ENCODE results near the gene CCDC200. TPM values are rescaled to one million over a fixed set of nuclear protein-coding genes. Genes with fewer than 3 reads are reported as not detected.
"Not testable (repeated sequence)": the region's sequence is repeated elsewhere in the genome, so short reads cannot be mapped to it uniquely, and the experiment has no call there.

The CCDC200 gene
- 1 to 10 TPM; 6.2 to 9.3 (median 7.2) TPM for polyA plus RNA-seq (ENCODE audit: insufficient read length in 4 of 4)

- DNase-seq (ENCODE audit: low read depth in 4 of 4, low spot score in 3 of 4) = not testable (repeated sequence)
Measured at GRCh38 chr17:43228020-43228782, at the start of gene CCDC200. TSS of gene CCDC200 (minus strand) at chr17:43228623. CDS start at chr17:43228554, 69 bp downstream.

GRCh38 chr17:43272914-43273313, 44.5 kb upstream of the CCDC200 start:
- DNase-seq (ENCODE audit: low read depth in 4 of 4, low spot score in 3 of 4) = not testable (repeated sequence)

DNA sequence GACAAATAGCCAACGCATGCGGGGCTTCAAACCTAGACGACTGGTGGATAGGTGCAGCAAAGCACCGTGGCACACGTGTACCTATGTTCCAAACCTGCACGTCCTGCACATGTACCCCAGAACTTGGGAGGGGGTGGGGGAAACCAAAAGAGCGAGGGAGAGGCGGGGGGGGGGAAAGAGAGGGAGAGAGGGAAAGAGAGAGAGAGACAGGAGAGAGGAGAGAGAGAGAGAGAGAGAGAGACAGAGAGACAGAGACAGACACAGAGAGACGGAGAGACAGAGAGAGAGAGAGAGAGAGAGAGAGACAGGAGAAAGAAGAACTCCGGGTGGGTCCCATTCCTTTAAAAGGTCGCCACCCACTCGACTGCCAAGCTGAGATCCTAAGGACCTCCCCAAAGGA, 44.1 kb upstream of the CCDC200 start:
- not testable (repeated sequence) for DNase-seq (ENCODE audit: low read depth in 4 of 4, low spot score in 3 of 4)

DNA sequence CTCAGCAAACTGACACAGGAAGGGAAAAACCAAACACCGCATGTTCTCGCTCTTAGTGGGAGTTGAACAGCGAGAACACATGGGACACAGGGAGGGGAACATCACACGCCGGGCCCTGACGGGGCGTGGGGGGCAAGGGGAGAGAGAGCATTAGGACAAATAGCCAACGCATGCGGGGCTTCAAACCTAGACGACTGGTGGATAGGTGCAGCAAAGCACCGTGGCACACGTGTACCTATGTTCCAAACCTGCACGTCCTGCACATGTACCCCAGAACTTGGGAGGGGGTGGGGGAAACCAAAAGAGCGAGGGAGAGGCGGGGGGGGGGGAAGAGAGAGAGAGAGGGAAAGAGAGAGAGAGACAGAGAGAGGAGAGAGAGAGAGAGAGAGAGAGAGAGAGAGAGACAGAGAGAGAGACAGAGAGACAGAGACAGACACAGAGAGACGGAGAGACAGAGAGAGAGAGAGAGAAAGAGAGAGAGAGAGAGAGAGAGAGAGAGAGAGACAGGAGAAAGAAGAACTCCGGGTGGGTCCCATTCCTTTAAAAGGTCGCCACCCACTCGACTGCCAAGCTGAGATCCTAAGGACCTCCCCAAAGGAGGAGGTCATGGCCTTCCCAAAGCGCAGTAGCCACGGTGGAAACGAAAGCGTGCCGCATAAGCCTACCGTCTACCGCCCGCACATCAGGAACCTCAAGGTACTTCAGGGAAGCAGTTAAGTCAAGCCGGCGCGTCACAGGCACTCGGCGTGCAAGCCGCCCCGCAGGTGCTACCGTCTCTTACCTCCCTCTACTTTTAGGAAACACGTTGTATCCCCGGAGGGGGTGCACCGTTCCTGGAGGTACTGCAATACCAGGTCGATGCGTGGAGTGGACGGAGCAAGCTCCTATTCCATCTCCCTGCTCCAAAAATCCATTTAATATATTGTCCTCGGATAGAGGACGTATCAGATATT, 42.4 kb upstream of the CCDC200 start:
- not testable (repeated sequence) for DNase-seq (ENCODE audit: low read depth in 4 of 4, low spot score in 3 of 4)

DNA sequence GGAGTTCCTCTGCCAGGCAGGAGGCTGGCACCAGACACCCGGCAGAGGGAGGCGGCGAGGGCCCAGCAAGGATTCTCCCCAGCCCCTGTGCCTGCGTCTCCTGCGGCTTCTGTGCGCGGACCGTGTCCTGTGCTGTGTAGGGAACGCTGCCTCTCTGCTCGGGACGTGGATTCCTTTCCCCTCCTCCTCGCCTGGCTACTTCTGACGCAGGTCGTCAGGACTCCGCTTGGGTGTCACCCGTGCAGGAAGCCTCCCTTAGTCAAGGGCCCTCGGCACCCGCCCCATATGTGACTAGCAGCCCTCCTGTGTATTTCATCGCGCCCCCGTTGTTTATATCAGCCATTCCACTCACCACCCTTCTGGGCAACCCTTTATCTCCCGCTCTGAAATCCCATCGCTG, 18.0 kb upstream of the CCDC200 start:
- not testable (repeated sequence) for DNase-seq (ENCODE audit: low read depth in 4 of 4, low spot score in 3 of 4)

- DNase-seq (ENCODE audit: low read depth in 4 of 4, low spot score in 3 of 4) = not testable (repeated sequence)
Measured at GRCh38 chr17:43240596-43241352, 12.4 kb upstream of the CCDC200 start.

GRCh38 chr17:43239597-43239996, 11.2 kb upstream of the CCDC200 start:
- DNase-seq (ENCODE audit: low read depth in 4 of 4, low spot score in 3 of 4) = not testable (repeated sequence)

DNA sequence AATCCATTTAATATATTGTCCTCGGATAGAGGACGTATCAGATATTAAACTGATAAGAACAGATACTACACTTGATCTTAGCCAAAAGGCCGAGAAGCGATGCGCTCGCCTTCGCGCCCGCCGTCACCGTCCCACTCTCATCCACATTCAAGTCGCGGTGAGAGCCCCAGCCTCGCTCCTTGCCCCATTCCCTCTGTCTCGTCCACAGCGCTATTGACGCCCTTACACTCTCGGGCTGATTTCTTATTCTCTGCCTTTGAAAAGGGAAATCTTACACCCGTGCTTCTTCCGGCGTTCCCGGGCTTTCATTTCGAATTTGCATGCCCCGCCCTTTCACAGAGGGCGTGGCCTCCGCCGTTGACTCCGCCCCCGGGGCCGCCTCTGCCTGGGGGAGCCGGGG, 5.5 kb upstream of the CCDC200 start, which contains the start of gene RNU2-1:
TSS of gene RNU2-1 (minus strand) at position 101 of the 400 bp plus-strand sequence.
- DNase-seq (ENCODE audit: low read depth in 4 of 4, low spot score in 3 of 4) = not testable (repeated sequence)

GRCh38 chr17:43233263-43233662, 4.8 kb upstream of the CCDC200 start:
- not testable (repeated sequence) for DNase-seq (ENCODE audit: low read depth in 4 of 4, low spot score in 3 of 4)

GRCh38 chr17:43232021-43232699, 3.7 kb upstream of the CCDC200 start:
- not testable (repeated sequence) for DNase-seq (ENCODE audit: low read depth in 4 of 4, low spot score in 3 of 4)

GRCh38 chr17:43231205-43232020, 3.0 kb upstream of the CCDC200 start:
- DNase-seq (ENCODE audit: low read depth in 4 of 4, low spot score in 3 of 4) = not testable (repeated sequence)

GRCh38 chr17:43226393-43226792, 2.0 kb downstream of the CCDC200 start:
- no peak for DNase-seq (ENCODE audit: low read depth in 4 of 4, low spot score in 3 of 4)

GRCh38 chr17:43224146-43224705, 4.2 kb downstream of the CCDC200 start:
- no peak for DNase-seq (ENCODE audit: low read depth in 4 of 4, low spot score in 3 of 4)

GRCh38 chr17:43220511-43221125, 7.8 kb downstream of the CCDC200 start:
- no peak for DNase-seq (ENCODE audit: low read depth in 4 of 4, low spot score in 3 of 4)

GRCh38 chr17:43219746-43220380, 8.6 kb downstream of the CCDC200 start:
- no peak for DNase-seq (ENCODE audit: low read depth in 4 of 4, low spot score in 3 of 4)

DNA sequence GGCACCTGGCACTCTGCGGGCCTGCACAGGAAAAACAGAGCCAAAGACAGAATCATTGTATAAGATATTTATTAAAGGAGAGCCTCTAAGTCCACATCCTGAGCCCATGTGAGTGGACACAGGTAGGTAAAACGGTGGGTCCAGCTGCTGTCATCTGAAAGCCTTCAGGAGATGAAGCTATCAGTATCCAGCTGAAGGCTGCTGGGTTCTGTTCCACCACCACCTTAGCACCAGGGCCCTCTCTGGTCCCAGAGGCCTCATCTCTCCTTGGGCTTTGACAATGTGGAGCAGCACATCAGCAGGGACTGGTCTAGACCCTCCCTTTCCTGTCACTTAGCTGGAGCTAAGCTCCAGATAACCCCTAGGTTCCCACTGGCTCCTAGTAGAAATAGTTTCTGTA, 9.4 kb downstream of the CCDC200 start:
- DNase-seq (ENCODE audit: low read depth in 4 of 4, low spot score in 3 of 4) = no peak

DNA sequence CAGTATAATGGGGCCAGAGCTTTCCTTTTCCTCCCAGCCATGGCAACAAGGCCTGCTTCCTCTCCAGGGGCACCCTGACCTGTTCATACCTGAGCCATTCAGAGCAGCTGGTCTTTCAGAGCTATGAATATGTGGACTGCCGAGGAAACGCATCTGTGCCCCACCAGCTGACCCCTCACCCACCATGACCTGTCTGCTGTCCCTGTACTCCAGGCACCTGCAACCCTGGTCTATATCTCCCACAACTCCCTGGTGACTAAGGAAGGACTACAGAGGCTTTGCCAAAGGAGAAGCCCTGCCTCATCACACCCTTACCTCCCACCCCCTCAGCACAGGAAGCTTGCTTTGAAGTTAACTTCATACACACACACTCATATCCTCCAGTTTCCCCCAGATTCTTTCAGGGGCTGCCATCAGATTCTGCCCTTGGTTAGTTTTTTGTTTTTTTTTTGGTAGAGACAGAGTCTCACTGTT, 10.8 kb downstream of the CCDC200 start:
- DNase-seq (ENCODE audit: low read depth in 4 of 4, low spot score in 3 of 4) = no peak

Measured in right renal pelvis (tissue), 4 donors.